GM18498 (cell line): ENCODE measurements around the gene SELPLG.
"Not testable (repeated sequence)": the region's sequence is repeated elsewhere in the genome, so short reads cannot be mapped to it uniquely, and the experiment has no call there.

Source experiments
- ATAC-seq: cut with Tn5 transposase; IDR thresholded peaks from one replicate; pipeline ENCODE4 v1.9.1; 2021; ENCODE audit warnings: mild to moderate bottlenecking, moderate library complexity; ENCODE audit not compliant: unreplicated experiment

Gene SELPLG

GRCh38 chr12:108592033-108592909 lies 41.4 kb downstream of the SELPLG start:
- no peak for ATAC-seq

- ATAC-seq, result no peak
Observed at GRCh38 chr12:108591267-108591980, 42.3 kb downstream of the SELPLG start.

- not testable (repeated sequence) for ATAC-seq
Observed at GRCh38 chr12:108590463-108590862, 43.2 kb downstream of the SELPLG start.

GRCh38 chr12:108589840-108590229 lies 43.9 kb downstream of the SELPLG start:
- no peak for ATAC-seq

- no peak for ATAC-seq
Observed at GRCh38 chr12:108589028-108589839, 44.5 kb downstream of the SELPLG start.

- ATAC-seq, result no peak
Observed at GRCh38 chr12:108587826-108588225, 45.9 kb downstream of the SELPLG start.

- no peak for ATAC-seq
Observed at GRCh38 chr12:108586306-108586705, 47.4 kb downstream of the SELPLG start.

- no peak for ATAC-seq
Observed at GRCh38 chr12:108585864-108586263, 47.8 kb downstream of the SELPLG start.

- ATAC-seq, result no peak
Observed at GRCh38 chr12:108584456-108585065, 49.1 kb downstream of the SELPLG start.

GRCh38 chr12:108583991-108584390 lies 49.7 kb downstream of the SELPLG start:
- no peak for ATAC-seq

- ATAC-seq, result no peak
Observed at GRCh38 chr12:108582978-108583770, 50.5 kb downstream of the SELPLG start.

GRCh38 chr12:108582509-108582908 lies 51.2 kb downstream of the SELPLG start:
- ATAC-seq, result no peak

GRCh38 chr12:108581311-108582227 lies 52.1 kb downstream of the SELPLG start:
- no peak for ATAC-seq

- ATAC-seq, result no peak
Observed at GRCh38 chr12:108580531-108580930, 53.2 kb downstream of the SELPLG start.

GRCh38 chr12:108578813-108579212 lies 54.9 kb downstream of the SELPLG start:
- ATAC-seq, result no peak

- no peak for ATAC-seq
Observed at GRCh38 chr12:108578264-108578663, 55.4 kb downstream of the SELPLG start.

- ATAC-seq, result no peak
Observed at GRCh38 chr12:108577458-108577857, 56.2 kb downstream of the SELPLG start.

GRCh38 chr12:108576660-108577234 lies 56.9 kb downstream of the SELPLG start:
- ATAC-seq, result no peak
